Activated CD8-positive, alpha-beta memory T cell treated with anti-CD3 and anti-CD28 coated beads, Interleukin-2, amount 50 U/mL, for 1 hour (primary cell): ENCODE results near the gene GP9.
"Not testable (repeated sequence)": the region's sequence is repeated elsewhere in the genome, so short reads cannot be mapped to it uniquely, and the experiment has no call there.

Source experiments
- DNase-seq: peaks from one replicate; pipeline ENCODE4 v3.0.0-alpha.2; 2020; ENCODE audit errors: extremely low read depth

The GP9 gene

DNA sequence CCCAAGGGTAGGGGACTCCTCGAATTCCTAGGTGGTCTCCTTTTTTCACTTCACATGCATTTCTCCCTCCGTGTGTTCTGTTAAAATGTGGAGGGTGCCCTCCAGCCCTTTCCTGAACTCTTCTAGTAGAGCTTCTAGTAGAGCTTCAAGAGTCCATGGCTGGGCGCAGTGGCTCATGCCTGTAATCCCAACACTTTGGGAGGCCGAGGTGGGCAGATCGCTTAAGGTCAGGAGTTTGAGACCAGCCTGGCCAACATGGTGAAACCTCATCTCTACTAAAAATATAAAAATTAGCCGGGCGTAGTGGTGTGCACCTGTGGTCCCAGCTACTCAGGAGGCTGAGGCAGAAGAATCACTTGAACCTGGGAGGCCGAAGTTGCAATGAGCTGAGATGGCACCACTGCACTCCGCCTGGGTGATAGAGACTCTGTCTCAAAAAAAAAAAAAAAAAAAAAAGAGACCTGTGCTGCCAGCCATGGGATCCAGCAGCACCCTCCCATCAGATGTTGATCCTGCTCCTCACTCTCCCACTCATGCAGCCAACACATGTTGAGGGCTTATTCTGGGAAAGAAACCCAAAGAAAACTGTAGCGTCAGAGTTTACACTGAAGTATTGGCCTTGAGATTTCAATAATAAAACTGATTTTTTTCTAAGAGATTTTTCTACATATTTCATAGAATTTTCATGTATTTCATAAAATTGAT, 50.6 kb downstream of the GP9 start:
- not testable (repeated sequence) for DNase-seq
